Umbilical cord (tissue), 2 donors: ENCODE data around the gene ZSWIM1. TPM values are rescaled to one million over a fixed set of nuclear protein-coding genes. Genes with fewer than 3 reads are reported as not detected.
"Not testable (repeated sequence)": the region's sequence is repeated elsewhere in the genome, so short reads cannot be mapped to it uniquely, and the experiment has no call there.

Experiments used
- DNase-seq: peaks from one replicate; pipeline ENCODE4 v3.0.0-alpha.2; 2015; ENCODE audit warnings: low spot score
- total RNA-seq: library from RNA; depleted of rRNA; stranded (reverse); fragments of >200 nt; gene quantifications from one replicate; pipeline ENCODE4 v1.2.3, GENCODE V29; 2014; ENCODE audit warnings: low replicate concordance; ENCODE audit not compliant: insufficient read depth

Gene ZSWIM1
- total RNA-seq, 1 donor from 2014 or later = 3.1 TPM

DNA sequence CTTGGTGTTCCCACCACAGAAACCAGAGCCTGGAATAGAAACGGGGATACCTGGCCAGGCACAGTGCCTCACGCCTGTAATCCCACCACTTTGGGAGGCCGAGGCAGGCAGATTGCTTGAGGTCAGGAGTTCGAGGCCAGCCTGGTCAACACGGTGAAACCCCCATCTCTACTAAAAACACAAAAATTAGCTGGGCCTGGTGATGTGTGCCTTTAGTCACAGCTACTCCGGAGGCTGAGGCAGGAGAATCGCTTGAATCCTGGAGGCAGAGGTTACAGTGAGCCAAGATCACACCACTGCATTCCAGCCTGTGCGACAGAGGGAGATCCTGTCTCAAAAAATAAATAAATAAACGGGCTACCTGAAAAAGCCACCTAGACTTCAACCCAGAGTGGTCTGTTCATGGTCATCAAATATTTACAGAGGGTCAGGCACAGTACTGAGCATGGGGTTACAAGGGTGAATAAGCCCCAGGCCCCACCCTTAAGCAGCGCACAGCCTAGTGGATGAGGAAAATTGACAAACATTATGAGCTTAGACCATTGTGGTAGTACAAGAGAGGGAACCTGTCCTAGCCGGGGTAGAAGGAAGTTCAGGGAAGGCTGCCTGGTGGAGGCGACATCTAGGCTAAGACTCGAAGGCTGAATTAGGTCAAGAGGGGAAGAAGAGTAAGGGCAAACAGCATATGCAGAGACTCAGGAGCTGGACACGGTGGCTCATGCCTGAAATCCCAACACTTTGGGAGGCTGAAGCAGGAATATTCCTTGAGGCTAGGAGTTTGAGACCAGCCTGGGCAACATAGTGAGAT is 46.2 kb downstream of the ZSWIM1 start:
- no peak for DNase-seq

DNA sequence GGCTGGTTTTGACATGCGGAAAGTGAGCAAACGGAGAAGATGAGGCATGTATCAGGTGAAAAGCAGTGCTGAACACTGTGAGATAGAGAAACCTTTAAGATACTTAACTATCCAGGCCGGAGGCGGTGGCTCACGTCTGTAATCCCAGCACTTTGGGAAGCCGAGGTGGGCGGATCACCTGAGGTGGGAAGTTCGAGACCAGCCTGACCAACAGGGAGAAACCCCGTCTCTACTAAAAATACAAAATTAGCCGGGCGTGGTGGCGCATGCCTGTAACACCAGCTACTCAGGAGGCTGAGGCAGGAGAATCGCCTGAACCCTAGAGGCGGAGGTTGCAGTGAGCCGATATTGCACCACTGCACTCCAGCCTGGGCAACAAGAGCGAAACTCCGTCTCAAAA is 50.7 kb downstream of the ZSWIM1 start:
- DNase-seq = not testable (repeated sequence)

DNA sequence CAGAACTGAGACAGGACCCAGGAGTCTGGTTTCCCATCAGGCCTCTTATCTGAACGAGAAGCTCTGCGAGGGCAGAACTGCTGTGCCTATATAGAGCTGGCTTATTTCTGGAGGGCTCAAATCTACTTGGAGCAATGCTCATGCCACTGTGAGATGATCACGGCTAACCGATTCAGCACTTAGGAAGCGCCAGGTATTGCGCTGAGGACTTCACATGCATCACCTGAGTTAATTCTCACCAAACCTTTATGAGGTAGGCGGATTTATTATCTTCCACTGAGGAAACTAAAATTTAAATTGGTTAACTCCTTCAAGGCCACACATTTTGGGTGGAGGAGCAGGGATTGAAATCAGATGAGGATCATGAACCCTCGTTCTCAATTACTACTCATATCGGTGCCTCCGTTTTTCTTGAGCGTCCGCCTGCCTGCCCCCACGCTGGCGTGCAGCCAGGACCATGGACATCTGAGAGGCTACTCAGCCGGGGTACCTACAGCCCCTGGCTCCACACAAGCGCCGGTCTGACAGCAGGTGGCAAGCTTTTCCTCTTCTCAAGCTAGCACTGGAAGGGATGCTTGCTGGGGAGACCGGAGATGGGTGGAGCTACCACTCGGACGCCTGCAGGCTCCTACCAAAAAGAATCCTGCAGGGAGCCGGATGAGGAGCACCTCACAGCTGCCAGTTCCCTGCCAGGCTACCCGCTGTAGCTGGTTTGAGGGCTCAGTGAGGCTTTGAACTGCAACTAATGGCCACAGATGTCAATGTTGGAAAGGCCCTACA is 52.4 kb downstream of the ZSWIM1 start:
- DNase-seq = peak; percentile 74

- peak; percentile 82 for DNase-seq
These were observed 53.1 kb downstream of the ZSWIM1 start for GRCh38 chr20:45934046-45934585.

Other genes with a start within 250 kb of the ZSWIM1 start
- gene WFDC9, start 249.9 kb upstream of the ZSWIM1 start, total RNA-seq = not detected
- gene WFDC11, start 211.0 kb upstream of the ZSWIM1 start, total RNA-seq = not detected
- 5.5 TPM for gene WFDC13, start 179.2 kb upstream of the ZSWIM1 start, total RNA-seq
- gene WFDC10B, start 176.2 kb upstream of the ZSWIM1 start, total RNA-seq = not detected
- gene SPINT4, start 158.9 kb upstream of the ZSWIM1 start, total RNA-seq = not detected
- gene WFDC3, start 89.3 kb upstream of the ZSWIM1 start, total RNA-seq = 1.7 TPM
- 24.1 TPM for gene DNTTIP1, start 89.3 kb upstream of the ZSWIM1 start, total RNA-seq
- 3.6 TPM for gene UBE2C, start 68.6 kb upstream of the ZSWIM1 start, total RNA-seq
- gene TNNC2, start 53.9 kb upstream of the ZSWIM1 start, total RNA-seq = not detected
- 35.2 TPM for gene SNX21, start 47.4 kb upstream of the ZSWIM1 start, total RNA-seq
- gene ACOT8, start 23.8 kb upstream of the ZSWIM1 start, total RNA-seq = 20.0 TPM
- 7.7 TPM for gene ZSWIM3, start 23.6 kb upstream of the ZSWIM1 start, total RNA-seq
- gene SPATA25, start 6.4 kb downstream of the ZSWIM1 start, total RNA-seq = 3.6 TPM
- gene NEURL2, start 10.0 kb downstream of the ZSWIM1 start, total RNA-seq = 1.9 TPM
- 16.4 TPM for gene CTSA, start 10.1 kb downstream of the ZSWIM1 start, total RNA-seq
- 108 TPM for gene PLTP, start 30.9 kb downstream of the ZSWIM1 start, total RNA-seq
- 8.9 TPM for gene PCIF1, start 53.5 kb downstream of the ZSWIM1 start, total RNA-seq
- 13.7 TPM for gene ZNF335, start 91.0 kb downstream of the ZSWIM1 start, total RNA-seq
- gene MMP9, start 127.7 kb downstream of the ZSWIM1 start, total RNA-seq = 2.4 TPM
- 9.1 TPM for gene SLC12A5, start 148.0 kb downstream of the ZSWIM1 start, total RNA-seq
- 3.4 TPM for gene NCOA5, start 208.7 kb downstream of the ZSWIM1 start, total RNA-seq
- gene CD40, start 237.1 kb downstream of the ZSWIM1 start, total RNA-seq = 5.8 TPM